K562 (cell line): ENCODE measurements around the gene ZNF454. TPM values are rescaled to one million over a fixed set of nuclear protein-coding genes. Genes with fewer than 3 reads are reported as not detected.

Experiments used
- ATAC-seq: fragments of 200-7000 bp; cut with Tn5 transposase; 3 replicates; pipeline ENCODE4 v1.9.1; 2020; ENCODE audit warnings: moderate library complexity
- BruUV-seq: library from RNA; stranded (reverse); fragments of 400-500 nt; replicated peaks from 2 replicates; lab custom pipeline; 2021; lab: Mats Ljungman, UMichigan
- CTCF ChIA-PET: fragments of 300-600 bp; formaldehyde crosslinking; extraction: SDS; loops from one replicate; lab custom pipeline; 2021; ENCODE audit warnings: low intra/inter-chr PET ratio; lab: Yijun Ruan, JAX
- POLR2A ChIA-PET: fragments of 300-600, 350-650 bp; sonication (Branson Sonifier 250); formaldehyde crosslinking; extraction: SDS; loops from one replicate; lab custom pipeline; 2021; ENCODE audit warnings: antibody characterized with exemption, inconsistent platforms; lab: Yijun Ruan, JAX
- DNase-seq, 4 experiments: peaks; one replicate each; pipeline versions ENCODE4 v3.0.0 to v3.0.0-alpha.2; 2011 to 2018; ENCODE audit warnings: low spot score in 3 of 4, mixed read lengths in 3 of 4; ENCODE audit errors: extremely low read depth in 1 of 4
- FAIRE-seq: peaks from 2 replicates; lab custom pipeline; 2011; peaks lifted over from hg19 to GRCh38; lab: Jason Lieb, UNC
- H2AFZ ChIP-seq: 2 replicates; pipeline ENCODE4 v1.6.0; 2011; ENCODE audit warnings: low read depth, low read length, control low read depth, inconsistent platforms
- H3K27ac ChIP-seq: fragments of 200-600 bp; 3 replicates; pipeline ENCODE4 v1.8.0; 2011; ENCODE audit warnings: low read depth, mild to moderate bottlenecking, control low read depth, inconsistent platforms, low read length, moderate library complexity, mixed read lengths; ENCODE audit errors: extremely low read depth
- H3K27me3 ChIP-seq, 2 experiments: fragments of 300-600 bp in 1 of 2; 2 replicates in 1 of 2; 3 replicates in 1 of 2; pipeline versions ENCODE4 v1.6.0 to v1.8.0; 2011; ENCODE audit warnings: inconsistent platforms in 2 of 2, low read length in 2 of 2, mild to moderate bottlenecking in 1 of 2, mixed read lengths in 1 of 2, moderate library complexity in 1 of 2; ENCODE audit not compliant: control insufficient read depth in 2 of 2, insufficient read depth in 2 of 2
- H3K36me3 ChIP-seq: fragments of 300-600 bp; 3 replicates; pipeline ENCODE4 v1.8.0; 2011; ENCODE audit warnings: mild to moderate bottlenecking, low read length, inconsistent platforms; ENCODE audit not compliant: control insufficient read depth, insufficient read depth
- H3K4me1 ChIP-seq, 2 experiments: fragments of 200-600 bp in 1 of 2; replicated peaks in 1 of 2; 2 replicates in 1 of 2; 3 replicates in 1 of 2; pipeline versions ENCODE4 v1.5.1 to v1.8.0; 2011; ENCODE audit warnings: inconsistent platforms in 2 of 2, low read length in 2 of 2, mild to moderate bottlenecking in 1 of 2, mixed read lengths in 1 of 2, moderate library complexity in 1 of 2; ENCODE audit not compliant: control insufficient read depth in 2 of 2, insufficient read depth in 2 of 2
- H3K4me2 ChIP-seq: 2 replicates; pipeline ENCODE4 v1.6.1; 2011; ENCODE audit warnings: low read length, control low read depth, inconsistent platforms, mixed read lengths; ENCODE audit not compliant: insufficient read depth
- H3K4me3 ChIP-seq: fragments of 200-600 bp; sonication (generic), shearing (Covaris generic); 2 replicates; pipeline ENCODE4 v1.5.1; 2016; ENCODE audit warnings: control low read depth, inconsistent platforms
- H3K79me2 ChIP-seq: fragments of 200-600 bp; 3 replicates; pipeline ENCODE4 v1.8.0; 2011; ENCODE audit warnings: low read length, inconsistent platforms; ENCODE audit not compliant: control insufficient read depth, insufficient read depth
- H3K9ac ChIP-seq, 2 experiments: 2 replicates each; pipeline versions ENCODE4 v1.6.0 to v1.6.1; 2011; ENCODE audit warnings: low read depth in 2 of 2, low read length in 2 of 2, control low read depth in 1 of 2, inconsistent platforms in 1 of 2, mild to moderate bottlenecking in 1 of 2, mixed read lengths in 1 of 2; ENCODE audit not compliant: insufficient read depth in 1 of 2
- H3K9me1 ChIP-seq: one replicate; pipeline ENCODE4 v1.6.0; 2011; ENCODE audit warnings: inconsistent platforms, mild to moderate bottlenecking, low read length, moderate library complexity; ENCODE audit not compliant: control insufficient read depth, insufficient read depth
- H3K9me3 ChIP-seq: replicated peaks from 2 replicates; pipeline ENCODE4 v1.5.1; 2011; ENCODE audit warnings: low read depth, low read length, inconsistent platforms; ENCODE audit not compliant: control insufficient read depth, insufficient read depth
- H4K20me1 ChIP-seq: replicated peaks from 2 replicates; pipeline ENCODE4 v1.6.1; 2011; ENCODE audit warnings: low read length, inconsistent platforms, mixed read lengths; ENCODE audit not compliant: control insufficient read depth, insufficient read depth
- CBFA2T3 ChIP-seq: fragments of 450-650 bp; IDR thresholded peaks from 2 replicates; pipeline ENCODE4 v1.6.1; 2017
- E2F1 ChIP-seq: sonication (generic); formaldehyde crosslinking; IDR thresholded peaks from 2 replicates; pipeline ENCODE4 v1.8.1; 2023; ENCODE audit warnings: mild to moderate bottlenecking, missing genetic modification reagents, moderate library complexity
- GABPA ChIP-seq: fragments of 200-800 bp; sonication (Bioruptor generic); conservative IDR thresholded peaks from 2 replicates; pipeline ENCODE4 v1.6.1; 2016; ENCODE audit warnings: low read depth, missing genetic modification characterization, missing compliant biosample characterization
- HDAC3 ChIP-seq: fragments of 450-650 bp; IDR thresholded peaks from 2 replicates; pipeline ENCODE4 v1.6.1; 2018; ENCODE audit warnings: borderline replicate concordance, mild to moderate bottlenecking, moderate library complexity; ENCODE audit not compliant: partially characterized antibody
- HMG20A ChIP-seq: fragments of 450-650 bp; formaldehyde crosslinking; conservative IDR thresholded peaks from 2 replicates; pipeline ENCODE4 v1.4.0; 2020; ENCODE audit warnings: mild to moderate bottlenecking, mixed read lengths
- SMARCB1 ChIP-seq: IDR thresholded peaks from 2 replicates; pipeline ENCODE4 v1.6.1; 2011; ENCODE audit warnings: improper control_type of control experiment, low read depth; ENCODE audit not compliant: insufficient read length
- ZNF274 ChIP-seq: IDR thresholded peaks from 2 replicates; pipeline ENCODE4 v1.6.1; 2011; ENCODE audit warnings: low read depth, mild to moderate bottlenecking, low read length, moderate library complexity, borderline replicate concordance
- ZNF583 ChIP-seq: fragments of 250-450 bp; sonication (Bioruptor Pico); IDR thresholded peaks from 2 replicates; pipeline ENCODE4 v1.4.0; 2020
- ZZZ3 ChIP-seq: fragments of 450-650 bp; IDR thresholded peaks from 2 replicates; pipeline ENCODE4 v1.6.1; 2016; ENCODE audit warnings: antibody characterized with exemption, mild to moderate bottlenecking, moderate library complexity
- WGBS: fragments of 100-300 bp; shearing (Covaris generic); methylation state at CpG from one replicate; pipeline ENCODE4 v1.1.6; 2016; ENCODE audit warnings: low coverage, mixed read lengths; ENCODE audit not compliant: insufficient coverage; ENCODE audit errors: missing lambda C conversion rate; 5-methylcytosine and 5-hydroxymethylcytosine counted together
- in situ Hi-C: fragments of 300-500 bp; cut with MboI; formaldehyde crosslinking; loops from 4 replicates; pipeline ENCODE4 v1.15.0; 2018; ENCODE audit warnings: inconsistent platforms, mixed read lengths
- intact Hi-C: fragments of 100-400 bp; cut with micrococcal nuclease; formaldehyde crosslinking; loops from 2 replicates; pipeline ENCODE4 v1.14.2; 2022
- polyA plus RNA-seq, 8 experiments: library from polyadenylated mRNA; depleted of rRNA in 4 of 8; stranded (reverse) in 5 of 8; unstranded in 3 of 8; fragments of >200 nt; fragmentation: Nextera tagmentation in 2 of 8; fragmentation: Illumina TruSeq in 1 of 8; extraction: Ambion mirVana in 2 of 8; extraction: Trizol in 1 of 8; gene quantifications; 2 replicates each; pipeline versions ENCODE4 v1.2.1 to v1.2.3, GENCODE V29; 2011 to 2014; ENCODE audit warnings: inconsistent platforms in 1 of 8, missing spikeins in 1 of 8
- total RNA-seq, 7 experiments: library from RNA; depleted of rRNA in 6 of 7; stranded (reverse); fragments of >200 nt in 6 of 7; fragmentation: Illumina TruSeq in 2 of 7; extraction: Trizol in 2 of 7; gene quantifications; 2 replicates each; pipeline versions ENCODE4 v1.2.1 to v1.2.3, GENCODE V29; 2011 to 2021; ENCODE audit warnings: low replicate concordance in 1 of 7
- TF ChIP-seq, protein P1 (sequence below): fragments of 250-450 bp; sonication (Bioruptor Pico); IDR thresholded peaks from 2 replicates; pipeline ENCODE4 v1.5.0; 2020; ENCODE audit warnings: mild to moderate bottlenecking, borderline replicate concordance
- TF ChIP-seq, protein P2 (sequence below): fragments of 250-450 bp; sonication (Bioruptor Pico); IDR thresholded peaks from 2 replicates; pipeline ENCODE4 v1.8.0; 2022; ENCODE audit warnings: inconsistent platforms

Gene ZNF454
- total and polyA plus RNA-seq, 9 of the 15 experiments (the other 6 are each of a cell fraction or from before 2014, with no cell fraction given), result not detected

- in situ Hi-C loops (no loop called here), intact Hi-C loops (no loop called here)
- no peak for DNase-seq
- Histone ChIP-seq H4K20me1 (no peaks in the 10 kb centered on the region), H3K9me1 (no peaks in the 10 kb centered on the region), H3K9me3 (no peaks in the 10 kb centered on the region; the same call in 1 of the 2 replicates), H3K79me2 (no peaks in the 10 kb centered on the region), H2AFZ (no peak overlapping the region), H3K36me3 (no peaks in the 10 kb centered on the region), H3K9ac (no peak overlapping the region), H3K27ac (no peak overlapping the region), H3K4me1 (no peaks in the 10 kb centered on the region), H3K4me3 (no peak overlapping the region), H3K4me2 (no peak overlapping the region), H3K27me3 (no peaks in the 10 kb centered on the region)
- CTCF ChIA-PET, result no interaction called here
- no peak for TF ChIP-seq E2F1 (CRISPR knock-in tag)
- TF ChIP-seq GABPA (tag), result no peak
- TF ChIP-seq ZNF274, result peak; percentile 95
- no TSS peak for BruUV-seq
- ATAC-seq, result no peak
- POLR2A ChIA-PET, result no interaction called here
- whole genome bisulfite sequencing, result 3% methylated on average over 5 of the region's 5 CpGs
- FAIRE-seq, result no peak
These were observed 24.6 kb downstream of the ZNF454 start for GRCh38 chr5:178965465-178966055.

DNA sequence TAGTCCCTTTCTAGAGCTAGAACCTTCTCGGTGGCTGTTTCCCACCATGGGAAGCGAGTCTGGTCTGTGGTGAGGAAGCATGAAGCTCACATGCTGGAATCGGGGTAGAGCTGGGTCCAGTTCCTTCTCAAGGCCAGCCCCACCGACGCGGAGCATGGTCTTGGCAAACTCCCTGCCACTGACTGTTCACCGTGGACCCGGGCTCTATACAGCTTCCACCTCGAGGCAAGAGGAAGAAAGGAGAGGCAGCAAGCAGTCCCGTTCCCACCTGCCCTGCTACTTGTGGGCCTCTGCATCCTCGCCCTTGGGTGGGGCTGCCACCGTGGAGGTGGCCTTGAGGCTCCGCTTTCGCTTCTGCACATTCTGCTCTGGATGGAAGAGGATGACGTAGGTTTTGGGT is 40.4 kb downstream of the ZNF454 start:
- POLR2A ChIA-PET, result interaction anchor here (0.7 kb wide), 1 partner anchor 43 kb away, joined by 4 read pairs; the partner anchor contains the start of gene ZNF879
- Histone ChIP-seq H3K9ac (no peak overlapping the region), H3K4me2 (no peak overlapping the region), H3K79me2 (no peaks in the 10 kb centered on the region), H3K4me3 (no peak overlapping the region), H2AFZ (no peak overlapping the region), H3K27ac (no peak overlapping the region), H3K27me3 (peaks cover 0 to 36% of the 10 kb centered on the region in 2 experiments; a peak in 2 of 5 replicates), H3K36me3 (no peaks in the 10 kb centered on the region), H3K9me3 (no peaks in the 10 kb centered on the region), H4K20me1 (no peaks in the 10 kb centered on the region), H3K4me1 (no peaks in the 10 kb centered on the region; a peak in 1 of 5 replicates), H3K9me1 (no peaks in the 10 kb centered on the region)
- in situ Hi-C loops (no loop called here), intact Hi-C loops (no loop called here)
- no peak for DNase-seq
- no TSS peak for BruUV-seq
- FAIRE-seq, result no peak
- CTCF ChIA-PET, result no interaction called here
- ATAC-seq, result no peak
- 0% methylated on average over 10 of the region's 15 CpGs for WGBS
- TF ChIP-seq ZNF583, result no peak
- TF ChIP-seq HDAC3, result no peak
- TF ChIP-seq, protein P1, sequence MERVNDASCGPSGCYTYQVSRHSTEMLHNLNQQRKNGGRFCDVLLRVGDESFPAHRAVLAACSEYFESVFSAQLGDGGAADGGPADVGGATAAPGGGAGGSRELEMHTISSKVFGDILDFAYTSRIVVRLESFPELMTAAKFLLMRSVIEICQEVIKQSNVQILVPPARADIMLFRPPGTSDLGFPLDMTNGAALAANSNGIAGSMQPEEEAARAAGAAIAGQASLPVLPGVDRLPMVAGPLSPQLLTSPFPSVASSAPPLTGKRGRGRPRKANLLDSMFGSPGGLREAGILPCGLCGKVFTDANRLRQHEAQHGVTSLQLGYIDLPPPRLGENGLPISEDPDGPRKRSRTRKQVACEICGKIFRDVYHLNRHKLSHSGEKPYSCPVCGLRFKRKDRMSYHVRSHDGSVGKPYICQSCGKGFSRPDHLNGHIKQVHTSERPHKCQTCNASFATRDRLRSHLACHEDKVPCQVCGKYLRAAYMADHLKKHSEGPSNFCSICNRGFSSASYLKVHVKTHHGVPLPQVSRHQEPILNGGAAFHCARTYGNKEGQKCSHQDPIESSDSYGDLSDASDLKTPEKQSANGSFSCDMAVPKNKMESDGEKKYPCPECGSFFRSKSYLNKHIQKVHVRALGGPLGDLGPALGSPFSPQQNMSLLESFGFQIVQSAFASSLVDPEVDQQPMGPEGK (CRISPR knock-in tag), result no peak
- no peak for TF ChIP-seq ZZZ3
- TF ChIP-seq, protein P2, sequence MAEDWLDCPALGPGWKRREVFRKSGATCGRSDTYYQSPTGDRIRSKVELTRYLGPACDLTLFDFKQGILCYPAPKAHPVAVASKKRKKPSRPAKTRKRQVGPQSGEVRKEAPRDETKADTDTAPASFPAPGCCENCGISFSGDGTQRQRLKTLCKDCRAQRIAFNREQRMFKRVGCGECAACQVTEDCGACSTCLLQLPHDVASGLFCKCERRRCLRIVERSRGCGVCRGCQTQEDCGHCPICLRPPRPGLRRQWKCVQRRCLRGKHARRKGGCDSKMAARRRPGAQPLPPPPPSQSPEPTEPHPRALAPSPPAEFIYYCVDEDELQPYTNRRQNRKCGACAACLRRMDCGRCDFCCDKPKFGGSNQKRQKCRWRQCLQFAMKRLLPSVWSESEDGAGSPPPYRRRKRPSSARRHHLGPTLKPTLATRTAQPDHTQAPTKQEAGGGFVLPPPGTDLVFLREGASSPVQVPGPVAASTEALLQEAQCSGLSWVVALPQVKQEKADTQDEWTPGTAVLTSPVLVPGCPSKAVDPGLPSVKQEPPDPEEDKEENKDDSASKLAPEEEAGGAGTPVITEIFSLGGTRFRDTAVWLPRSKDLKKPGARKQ (CRISPR knock-in tag), result no peak
- no peak for TF ChIP-seq SMARCB1
- no peak for TF ChIP-seq HMG20A (CRISPR knock-in tag)
- no peak for TF ChIP-seq CBFA2T3
